DMS153 treated with DMSO at 0.1 percent for 48 hours (cell line): ENCODE results near the gene SNX9.
"Not testable (repeated sequence)": the region's sequence is repeated elsewhere in the genome, so short reads cannot be mapped to it uniquely, and the experiment has no call there.

Experiments
- DNase-seq: peaks from one replicate; lab custom pipeline; 2025; ENCODE audit not compliant: unreplicated experiment; lab: John Stamatoyannopoulos, UW

SNX9 gene

GRCh38 chr6:157855325-157855724, 32.3 kb downstream of the SNX9 start:
- no peak for DNase-seq

- not testable (repeated sequence) for DNase-seq
These were observed 32.8 kb downstream of the SNX9 start for GRCh38 chr6:157855804-157856203.

DNA sequence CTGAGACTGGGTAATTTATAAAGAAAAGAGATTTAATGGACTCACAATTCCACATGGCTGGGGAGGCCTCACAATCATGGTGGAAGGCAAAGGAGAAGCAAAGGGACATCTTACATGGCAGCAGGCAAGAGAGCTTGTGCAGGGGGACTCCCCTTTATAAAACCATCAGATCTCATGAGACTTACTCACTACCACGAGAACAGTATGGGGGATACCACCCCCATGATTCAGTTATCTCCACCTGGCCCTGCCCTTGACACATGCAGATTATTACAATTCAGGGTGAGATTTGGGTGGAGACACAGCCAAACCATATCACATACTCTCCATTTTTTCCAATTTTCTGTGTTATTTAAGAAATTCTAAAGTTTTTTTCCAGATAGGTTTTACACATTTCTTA, 35.6 kb downstream of the SNX9 start:
- DNase-seq, result not testable (repeated sequence)

DNA sequence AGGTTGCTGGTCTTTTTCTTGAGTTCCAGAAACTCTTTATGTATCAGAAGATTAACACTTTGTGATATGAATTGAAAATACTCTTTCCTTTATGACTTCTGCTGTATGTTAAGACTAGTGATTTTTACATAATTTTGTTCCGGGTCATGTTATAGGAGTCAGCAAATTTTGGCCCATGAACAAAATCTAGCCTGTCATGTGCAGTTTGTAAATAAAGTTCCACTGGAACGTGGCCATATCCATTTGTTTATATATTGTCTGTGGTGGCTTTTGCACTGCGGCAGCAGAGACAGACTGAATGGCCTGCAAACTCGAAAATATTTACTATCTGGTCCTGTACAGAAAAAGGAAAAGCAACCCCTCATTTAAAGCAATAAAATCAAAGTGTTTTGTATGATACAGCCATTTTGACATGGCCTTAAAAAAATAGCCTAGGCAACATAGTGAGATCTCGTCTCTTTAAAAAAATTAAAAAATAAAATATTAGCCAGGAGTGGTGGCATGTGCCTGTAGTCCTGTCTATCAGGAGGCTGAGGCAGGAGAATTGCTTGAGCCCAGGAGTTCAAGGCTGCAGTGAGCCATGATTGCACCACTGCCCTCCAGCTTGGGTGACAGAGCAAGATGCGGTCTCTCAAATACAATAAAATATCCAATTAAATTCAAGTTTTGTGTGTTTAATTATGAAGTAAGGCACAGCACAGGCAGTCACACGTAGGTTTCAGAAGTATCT, 36.9 kb downstream of the SNX9 start:
- no peak for DNase-seq

DNA sequence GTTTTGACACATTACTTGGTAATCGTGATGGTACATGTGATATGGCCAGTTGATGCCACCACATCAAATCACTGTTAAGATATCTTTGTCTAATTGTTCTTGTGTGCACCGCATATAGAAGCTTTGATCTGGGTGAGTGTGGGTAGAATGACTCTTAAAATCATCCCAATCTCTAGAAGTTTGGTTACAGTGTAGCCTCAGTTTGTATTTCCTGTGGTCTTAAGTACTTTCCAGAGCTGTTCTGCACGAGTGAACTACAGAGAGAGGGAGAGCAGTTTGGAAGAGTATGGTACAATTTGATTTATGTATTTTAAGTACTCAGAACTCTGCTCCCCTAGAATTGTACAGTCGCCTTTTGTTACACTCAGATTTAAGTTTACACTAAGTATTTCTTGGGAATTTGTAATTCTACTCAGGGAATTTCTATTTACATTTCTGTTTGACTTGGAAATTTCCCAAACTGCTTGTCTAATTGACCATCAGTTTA, 37.5 kb downstream of the SNX9 start:
- no peak for DNase-seq

DNA sequence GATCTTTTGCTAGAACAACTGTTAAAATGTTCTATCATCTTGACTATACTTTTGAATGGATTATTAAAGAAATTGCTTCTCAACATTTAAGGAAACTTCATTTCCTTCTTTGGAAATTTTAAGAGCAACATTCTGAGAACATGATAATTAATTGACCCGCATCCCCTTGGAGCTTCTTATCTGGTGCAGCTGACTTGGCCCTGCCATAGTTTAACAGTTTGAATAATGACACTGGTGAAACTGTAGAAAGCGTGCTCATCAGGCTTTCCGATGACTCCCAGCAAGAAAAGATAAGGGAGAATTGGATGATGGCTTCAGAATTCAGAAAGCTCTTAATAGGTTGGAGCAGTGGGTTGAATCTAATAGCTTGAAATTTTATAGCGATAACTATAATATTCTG, 38.1 kb downstream of the SNX9 start:
- no peak for DNase-seq

GRCh38 chr6:157861814-157862213, 38.8 kb downstream of the SNX9 start:
- no peak for DNase-seq

GRCh38 chr6:157862706-157863105, 39.7 kb downstream of the SNX9 start:
- no peak for DNase-seq

GRCh38 chr6:157864185-157864761, 41.2 kb downstream of the SNX9 start:
- no peak for DNase-seq

DNA sequence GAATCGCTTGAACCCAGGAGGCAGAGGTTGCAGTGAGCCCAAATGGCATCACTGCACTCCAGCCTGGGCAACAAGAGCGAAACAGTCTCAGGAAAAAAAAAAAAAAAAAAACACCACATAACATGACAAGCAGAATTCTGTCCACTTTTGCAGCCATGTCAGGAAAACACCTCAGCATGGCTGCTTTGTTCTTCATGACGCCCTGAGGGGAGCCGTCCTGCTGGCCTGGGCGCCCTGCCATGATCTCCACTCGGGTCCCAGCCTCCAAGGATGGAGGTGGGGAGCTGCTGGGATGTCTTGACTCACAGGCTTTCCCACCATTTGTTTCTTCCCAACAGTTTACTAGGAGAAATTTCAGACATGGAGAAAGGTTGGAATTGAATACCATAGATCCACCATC, 42.2 kb downstream of the SNX9 start:
- no peak for DNase-seq

DNA sequence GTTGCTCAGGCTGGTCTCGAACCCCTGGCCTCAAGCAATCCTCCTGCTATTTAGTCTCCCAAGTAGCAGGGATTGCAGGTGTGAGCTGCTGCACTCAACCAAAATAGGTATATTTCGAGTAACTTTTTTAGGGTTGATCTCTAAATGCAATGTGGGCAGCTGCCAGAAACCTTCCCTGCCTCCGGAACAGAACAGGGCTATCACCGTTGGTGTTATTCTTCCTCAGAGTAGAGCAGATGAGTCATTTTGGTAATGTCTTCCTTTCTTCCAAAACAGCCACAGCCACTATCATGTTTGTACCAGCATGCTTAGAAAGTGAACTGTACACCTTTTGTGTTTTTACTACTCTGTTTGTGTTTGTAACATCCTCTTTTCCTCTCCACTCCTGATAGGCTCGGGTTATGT, 44.1 kb downstream of the SNX9 start:
- no peak for DNase-seq

DNA sequence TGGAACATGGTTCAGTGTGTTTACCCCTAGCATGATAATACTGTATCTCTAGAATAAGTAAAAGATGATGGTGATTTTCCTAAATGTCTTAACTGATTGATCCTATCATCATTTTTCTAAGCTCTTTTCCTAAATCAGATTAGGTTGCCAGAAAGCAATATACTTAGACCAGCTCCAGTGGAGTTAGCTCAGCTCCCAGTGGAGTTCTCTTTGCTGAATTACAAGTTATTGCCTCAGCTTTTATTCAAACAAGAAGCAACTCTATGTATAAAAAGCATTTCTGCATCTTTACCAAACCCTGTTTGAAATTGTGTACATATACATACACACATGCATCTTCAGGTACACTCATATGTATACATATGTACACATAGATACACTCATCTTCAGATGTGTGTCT, 44.9 kb downstream of the SNX9 start:
- DNase-seq, result no peak

GRCh38 chr6:157868835-157869234, 45.8 kb downstream of the SNX9 start:
- no peak for DNase-seq

DNA sequence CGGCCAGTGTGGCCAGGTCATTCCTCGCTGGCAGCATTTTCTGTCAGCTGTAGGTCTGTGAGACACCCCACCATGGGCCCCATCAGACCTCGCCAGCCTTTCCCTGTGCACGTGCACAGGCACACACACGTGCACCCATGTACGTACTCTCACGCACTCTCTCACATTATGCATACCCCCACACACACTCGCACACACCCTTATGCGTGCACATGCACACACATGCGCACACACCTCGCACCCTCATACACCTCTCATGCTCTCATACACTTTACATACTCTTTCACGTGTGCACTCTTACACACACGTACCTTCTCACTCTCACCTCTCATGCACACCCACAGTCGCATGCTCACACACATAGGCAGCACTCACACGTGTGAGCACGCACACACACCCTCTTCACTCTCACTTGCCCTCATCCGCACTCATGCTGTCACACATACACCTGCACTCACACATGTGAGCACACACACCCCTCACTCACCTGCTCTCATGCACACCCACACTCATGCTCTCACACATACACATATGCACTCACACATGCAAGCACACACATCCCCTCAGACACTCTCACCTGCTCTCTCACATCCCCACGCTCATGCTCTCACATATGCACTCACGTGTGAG, 46.7 kb downstream of the SNX9 start:
- DNase-seq, result no peak

GRCh38 chr6:157873735-157874344, 50.8 kb downstream of the SNX9 start:
- DNase-seq, result peak; percentile 47

DNA sequence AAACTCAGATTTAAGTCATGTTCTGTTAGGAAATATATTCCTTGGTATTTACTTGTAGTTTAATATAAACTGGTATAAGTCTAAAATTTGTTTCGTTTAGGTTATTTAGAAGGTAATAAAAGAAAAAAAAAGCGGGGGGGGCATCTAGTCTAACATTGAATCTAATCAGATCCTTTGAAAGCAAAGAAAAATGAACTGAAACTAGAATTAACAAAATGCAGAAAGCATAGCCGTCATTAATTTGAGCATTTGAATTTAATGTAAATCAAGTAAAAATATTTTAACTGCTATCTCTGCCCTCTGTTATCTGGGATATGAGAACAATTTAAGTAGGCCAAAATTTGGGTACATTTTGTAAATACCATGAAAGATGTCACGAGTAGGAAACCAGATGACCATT, 54.1 kb downstream of the SNX9 start:
- no peak for DNase-seq

DNA sequence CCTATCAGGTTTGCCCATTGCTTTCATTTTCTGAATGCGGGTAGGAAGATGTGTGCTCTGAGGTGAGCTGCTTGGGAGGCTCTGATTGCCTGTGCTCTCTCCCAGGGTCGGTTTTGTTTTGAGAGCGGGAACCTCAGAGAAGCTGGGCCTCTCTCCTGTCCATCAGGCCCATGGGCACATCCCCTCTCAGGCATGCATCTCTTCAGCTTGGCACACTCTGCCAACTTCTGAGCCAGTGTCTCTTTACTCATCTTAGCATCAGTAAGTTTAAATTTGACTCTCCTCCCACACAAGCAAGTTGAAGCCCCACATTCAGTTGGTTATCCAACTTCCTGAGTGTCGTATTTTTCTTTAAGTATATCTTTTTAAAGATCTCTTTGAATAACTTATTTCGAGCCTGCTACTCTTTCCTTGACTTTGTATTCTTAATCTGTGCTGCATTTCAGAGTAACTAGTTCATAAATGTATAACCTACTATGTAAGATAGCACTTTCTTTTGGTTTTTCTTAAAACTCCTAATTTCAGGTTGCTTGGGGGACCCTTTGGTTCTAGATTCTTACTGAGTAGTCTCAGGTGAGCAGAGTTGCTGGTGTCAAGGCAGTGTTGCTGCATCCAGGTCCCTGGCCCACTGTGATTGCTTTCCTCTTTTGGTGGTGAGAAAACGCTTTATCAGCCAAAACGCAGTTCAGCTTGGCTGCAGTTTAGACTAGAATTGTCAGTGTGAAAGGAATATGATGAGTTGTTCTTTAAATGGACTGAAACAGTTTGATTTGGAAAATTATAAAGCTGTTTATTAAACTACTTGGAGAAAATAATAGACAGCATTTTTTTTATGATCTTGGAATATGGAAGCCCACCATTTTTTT, 54.8 kb downstream of the SNX9 start:
- DNase-seq, result no peak

DNA sequence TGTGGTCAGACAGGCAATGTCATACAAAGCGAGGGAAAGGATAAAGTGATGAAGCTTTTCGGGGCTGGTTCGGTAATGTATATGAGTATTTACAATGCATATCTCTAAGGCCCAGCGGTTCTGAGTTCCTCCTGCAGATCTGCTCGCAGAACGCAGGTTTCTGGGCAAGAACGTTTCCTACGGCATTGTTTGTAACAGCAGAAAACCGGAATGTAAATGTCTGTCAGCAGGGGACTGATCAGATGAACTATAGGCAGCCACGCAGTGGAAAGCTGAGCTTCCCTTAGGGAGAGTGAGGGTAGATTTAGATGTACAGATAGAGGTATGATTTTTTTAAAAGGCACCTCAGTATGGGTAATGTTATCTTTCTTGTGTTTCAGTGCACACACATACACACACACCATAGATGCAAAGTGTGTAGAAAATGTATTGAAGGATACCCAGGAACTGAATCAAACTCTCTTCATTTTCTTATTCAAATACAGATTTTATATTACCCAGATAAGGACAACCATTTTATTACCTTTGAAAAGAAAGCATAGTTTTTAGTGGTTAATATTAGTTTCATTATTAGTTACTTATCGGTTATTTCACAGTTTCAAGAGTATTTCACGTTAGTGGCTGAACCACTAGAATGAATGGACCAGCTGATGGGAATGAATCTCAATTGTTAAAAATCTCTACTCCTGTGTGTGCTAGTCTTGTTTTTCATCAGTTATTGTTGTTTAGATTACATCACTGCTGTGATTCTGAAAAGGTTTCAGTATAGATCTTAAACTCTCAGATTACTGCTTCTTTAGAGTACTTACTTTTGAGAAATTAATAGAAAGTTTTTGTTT, 56.2 kb downstream of the SNX9 start:
- no peak for DNase-seq

DNA sequence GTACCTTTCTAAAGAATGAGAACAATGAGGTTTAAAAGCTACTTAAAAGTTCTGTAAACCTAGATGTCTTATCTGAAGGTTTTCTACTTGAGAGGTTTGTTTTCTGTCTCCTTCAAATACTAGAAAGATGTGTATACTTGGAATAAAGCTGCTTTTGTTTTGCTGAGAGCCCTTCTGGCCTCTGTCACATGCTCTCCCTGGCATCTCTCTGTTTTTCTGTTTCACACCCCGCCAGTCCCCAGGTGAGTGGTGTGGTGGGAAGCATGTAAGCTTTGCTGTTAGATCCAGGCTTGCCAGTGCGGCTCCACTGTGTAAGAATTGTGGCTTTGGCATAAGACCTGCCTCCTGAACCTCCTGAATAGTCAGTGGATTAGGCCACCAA, 56.8 kb downstream of the SNX9 start:
- no peak for DNase-seq

DNA sequence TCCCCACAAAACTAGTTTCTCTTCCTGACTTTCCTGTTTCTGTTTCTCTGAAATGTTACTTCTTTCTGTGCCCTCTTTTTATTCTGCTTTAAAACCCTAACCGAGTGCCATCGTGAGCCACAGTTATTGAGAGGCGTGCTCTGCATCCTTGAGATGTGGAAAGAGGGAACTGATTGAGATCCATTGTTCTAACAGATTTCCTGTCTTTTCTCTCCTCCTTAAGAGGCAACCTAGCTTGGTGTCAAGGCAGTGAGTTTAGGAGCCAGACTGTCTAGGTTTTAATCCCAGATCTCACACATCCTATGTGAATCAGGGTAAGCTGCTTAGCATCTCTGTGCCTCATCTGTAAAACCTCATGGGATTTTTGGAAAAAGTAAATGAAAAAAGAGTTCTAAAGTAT, 57.5 kb downstream of the SNX9 start:
- DNase-seq, result no peak
